HCT116 (cell line): ENCODE data around the gene MEFV. TPM values are rescaled to one million over a fixed set of nuclear protein-coding genes. Genes with fewer than 3 reads are reported as not detected.
A peak's percentile ranks its signal among the peaks of the same experiment; 100 is the strongest.

Experiments used
- ATAC-seq: fragments of 200-7000 bp; cut with Tn5 transposase; 2 replicates; pipeline ENCODE4 v1.9.1; 2020; ENCODE audit warnings: mild to moderate bottlenecking, moderate library complexity
- BruUV-seq: library from RNA; stranded (reverse); fragments of 400-500 nt; replicated peaks from 2 replicates; lab custom pipeline; 2021; lab: Mats Ljungman, UMichigan
- CTCF ChIA-PET: fragments of 300-600 bp; sonication (Branson Sonifier 250); formaldehyde crosslinking; loops from one replicate; lab custom pipeline; 2021; ENCODE audit warnings: antibody characterized with exemption; lab: Charles Lee
- POLR2A ChIA-PET: fragments of 300-600, 350-600 bp; sonication (Branson Sonifier 250); formaldehyde crosslinking; loops from one replicate; lab custom pipeline; 2021; ENCODE audit warnings: antibody characterized with exemption; lab: Charles Lee
- RAD21 ChIA-PET, 2 experiments: fragments of 300-600 bp; sonication (Branson Sonifier 250); formaldehyde crosslinking; loops; one replicate each; lab custom pipeline; 2023; ENCODE audit warnings: low total read pairs in 2 of 2; ENCODE audit not compliant: uncharacterized antibody in 2 of 2, unreplicated experiment in 2 of 2, low non-redundant PET in 1 of 2; lab: Charles Lee
- DNase-seq: peaks from one replicate; pipeline ENCODE4 v3.0.0-alpha.2; 2010; ENCODE audit warnings: low read depth, low spot score
- H2AFZ ChIP-seq: fragments of 200-600 bp; shearing (Covaris generic), sonication (generic); 2 replicates; pipeline ENCODE4 v1.6.1; 2017; ENCODE audit warnings: low read depth, mixed run types, mixed read lengths, antibody characterized with exemption, low read length; ENCODE audit not compliant: poor library complexity, severe bottlenecking
- H3K27ac ChIP-seq: 2 replicates; pipeline ENCODE4 v1.5.1; 2012; ENCODE audit warnings: low read depth, low read length
- H3K27me3 ChIP-seq: fragments of 200-600 bp; sonication (generic); 2 replicates; pipeline ENCODE4 v1.6.1; 2016; ENCODE audit warnings: mixed run types, low read length, mixed read lengths; ENCODE audit not compliant: insufficient read depth
- H3K36me3 ChIP-seq, 2 experiments: fragments of 200-500 bp in 1 of 2; fragments of 200-600 bp in 1 of 2; sonication (Bioruptor generic) in 1 of 2; sonication (generic) in 1 of 2; 2 replicates each; pipeline versions ENCODE4 v1.5.1 to v1.6.1; 2014 to 2016; ENCODE audit warnings: low read length in 2 of 2, inconsistent platforms in 1 of 2, mixed read lengths in 1 of 2, mixed run types in 1 of 2; ENCODE audit not compliant: insufficient read depth in 2 of 2, control insufficient read depth in 1 of 2
- H3K4me1 ChIP-seq, 2 experiments: fragments of 200-600 bp in 1 of 2; sonication (generic) in 1 of 2; 2 replicates each; pipeline versions ENCODE4 v1.5.1 to v1.6.1; 2012 to 2017; ENCODE audit warnings: low read length in 2 of 2, inconsistent platforms in 1 of 2, mild to moderate bottlenecking in 1 of 2, mixed read lengths in 1 of 2, mixed run types in 1 of 2, moderate library complexity in 1 of 2; ENCODE audit not compliant: insufficient read depth in 2 of 2, control insufficient read depth in 1 of 2
- H3K4me2 ChIP-seq: fragments of 200-600 bp; sonication (generic); 2 replicates; pipeline ENCODE4 v1.6.1; 2017; ENCODE audit warnings: mixed run types, low read length, mixed read lengths
- H3K4me3 ChIP-seq, 2 experiments: fragments of 200-600 bp in 1 of 2; sonication (generic) in 1 of 2; replicated peaks in 1 of 2; 2 replicates each; pipeline ENCODE4 v1.5.1; 2011 to 2016; ENCODE audit warnings: low read length in 2 of 2, control low read depth in 1 of 2, low read depth in 1 of 2, mild to moderate bottlenecking in 1 of 2, mixed read lengths in 1 of 2, mixed run types in 1 of 2
- H3K79me2 ChIP-seq: fragments of 200-600 bp; sonication (generic); 2 replicates; pipeline ENCODE4 v1.6.1; 2017; ENCODE audit warnings: mild to moderate bottlenecking, mixed run types, low read length, moderate library complexity, mixed read lengths; ENCODE audit not compliant: insufficient read depth
- H3K9ac ChIP-seq: fragments of 200-600 bp; sonication (generic); 2 replicates; pipeline ENCODE4 v1.6.1; 2016; ENCODE audit warnings: low read length, mixed read lengths
- H3K9me2 ChIP-seq: fragments of 200-600 bp; sonication (generic), shearing (Covaris generic); 2 replicates; pipeline ENCODE4 v1.6.1; 2017; ENCODE audit warnings: mixed run types, mild to moderate bottlenecking, moderate library complexity; ENCODE audit not compliant: insufficient read depth
- H3K9me3 ChIP-seq, 2 experiments: fragments of 200-500 bp in 1 of 2; fragments of 200-600 bp in 1 of 2; sonication (Bioruptor generic) in 1 of 2; sonication (generic) in 1 of 2; 2 replicates each; pipeline ENCODE4 v1.6.1; 2014 to 2017; ENCODE audit warnings: low read length in 2 of 2, mixed read lengths in 2 of 2, inconsistent platforms in 1 of 2, low read depth in 1 of 2, mild to moderate bottlenecking in 1 of 2, mixed run types in 1 of 2, moderate library complexity in 1 of 2; ENCODE audit not compliant: control insufficient read depth in 1 of 2, insufficient read depth in 1 of 2
- H4K20me1 ChIP-seq: fragments of 200-600 bp; sonication (generic), shearing (Covaris generic); 2 replicates; pipeline ENCODE4 v1.6.1; 2017; ENCODE audit warnings: mixed run types, mild to moderate bottlenecking, moderate library complexity; ENCODE audit not compliant: insufficient read depth
- CBX3 ChIP-seq: IDR thresholded peaks from 2 replicates; pipeline ENCODE4 v1.6.1; 2012; ENCODE audit warnings: low read depth
- ELF1 ChIP-seq: IDR thresholded peaks from 2 replicates; pipeline ENCODE4 v1.6.1; 2012; ENCODE audit warnings: low read depth, borderline replicate concordance
- FOSL1 ChIP-seq: IDR thresholded peaks from 2 replicates; pipeline ENCODE4 v1.6.1; 2012; ENCODE audit warnings: low read depth
- POLR2A ChIP-seq: IDR thresholded peaks from 2 replicates; pipeline ENCODE4 v1.7.0; 2011; ENCODE audit warnings: borderline replicate concordance; ENCODE audit not compliant: insufficient read depth, insufficient read length; ENCODE audit errors: extremely low read depth
- POLR2AphosphoS5 ChIP-seq: IDR thresholded peaks from 2 replicates; pipeline ENCODE4 v1.6.1; 2011; ENCODE audit warnings: mild to moderate bottlenecking, low read depth, low read length, moderate library complexity
- SIN3A ChIP-seq: IDR thresholded peaks from 2 replicates; pipeline ENCODE4 v1.6.1; 2012; ENCODE audit warnings: low read depth
- ZFX ChIP-seq: fragments of 450-650 bp; IDR thresholded peaks from 2 replicates; pipeline ENCODE4 v1.6.1; 2017
- ZNF274 ChIP-seq: fragments of 200-500 bp; sonication (Bioruptor generic); IDR thresholded peaks from 2 replicates; pipeline ENCODE4 v1.6.1; 2014; ENCODE audit warnings: mild to moderate bottlenecking, low read depth, low read length, inconsistent platforms
- intact Hi-C: fragments of 100-400 bp; cut with micrococcal nuclease; formaldehyde crosslinking; loops from 2 replicates; pipeline ENCODE4 v1.10.0; 2022
- total RNA-seq: library from RNA; stranded (reverse); gene quantifications from one replicate; pipeline ENCODE4 v1.2.1, GENCODE V29; 2021; ENCODE audit not compliant: unreplicated experiment
- TF ChIP-seq, protein P1 (sequence below): IDR thresholded peaks from 2 replicates; pipeline ENCODE4 v1.6.1; 2012
- TF ChIP-seq, protein P2 (sequence below): IDR thresholded peaks from 2 replicates; pipeline ENCODE4 v1.6.1; 2011; ENCODE audit warnings: mild to moderate bottlenecking, low read length, moderate library complexity; ENCODE audit not compliant: insufficient replicate concordance; ENCODE audit errors: extremely low read depth
- TF ChIP-seq, protein P3 (sequence below): IDR thresholded peaks from 2 replicates; pipeline ENCODE4 v1.6.1; 2012; ENCODE audit warnings: low read depth

MEFV gene
- total RNA-seq, 1 experiment from 2014 or later, result 0.15 TPM

DNA sequence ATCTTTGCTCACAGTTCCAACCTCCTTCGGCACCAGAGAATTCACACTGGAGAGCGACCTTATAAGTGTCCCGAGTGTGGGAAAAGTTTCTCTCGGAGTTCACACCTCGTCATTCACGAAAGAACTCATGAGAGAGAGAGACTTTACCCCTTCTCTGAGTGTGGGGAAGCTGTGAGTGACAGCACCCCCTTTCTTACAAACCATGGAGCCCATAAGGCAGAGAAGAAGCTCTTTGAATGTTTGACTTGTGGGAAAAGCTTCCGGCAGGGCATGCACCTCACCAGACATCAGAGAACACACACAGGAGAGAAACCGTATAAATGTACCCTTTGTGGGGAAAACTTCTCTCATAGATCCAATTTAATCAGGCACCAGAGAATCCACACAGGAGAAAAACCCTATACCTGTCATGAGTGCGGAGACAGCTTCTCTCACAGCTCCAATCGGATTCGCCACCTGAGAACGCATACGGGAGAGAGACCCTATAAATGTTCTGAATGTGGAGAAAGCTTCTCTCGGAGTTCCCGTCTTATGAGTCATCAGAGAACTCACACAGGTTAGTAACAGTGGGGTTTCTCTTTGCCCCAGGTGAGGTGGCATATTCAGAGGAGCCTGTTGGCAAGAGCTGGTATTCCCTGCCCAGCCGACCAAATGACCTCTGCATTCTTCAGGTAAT is 33.7 kb upstream of the MEFV start:
- Histone ChIP-seq H3K36me3 (peaks cover 25 to 75% of the 10 kb centered on the region in 2 experiments), H3K4me1 (no peaks in the 10 kb centered on the region), H3K9me3 (peaks cover 33 to 38% of the 10 kb centered on the region in 2 experiments; a peak in 3 of 4 replicates), H3K4me2 (no peak overlapping the region), H3K4me3 (no peak overlapping the region), H3K27me3 (no peaks in the 10 kb centered on the region), H3K9me2 (no peaks in the 10 kb centered on the region), H4K20me1 (no peaks in the 10 kb centered on the region), H3K27ac (no peak overlapping the region), H3K9ac (no peak overlapping the region), H3K79me2 (peaks cover 57% of the 10 kb centered on the region), H2AFZ (no peak overlapping the region)
- DNase-seq (no peak), ATAC-seq (no peak)
- intact Hi-C loops, result no loop called here
- TF ChIP-seq CBX3 (no peak), ZNF274 (peak; percentile 52)
- no TSS peak for BruUV-seq
- RAD21 ChIA-PET, result no interaction called here
- POLR2A ChIA-PET, result no interaction called here
- CTCF ChIA-PET, result no interaction called here

DNA sequence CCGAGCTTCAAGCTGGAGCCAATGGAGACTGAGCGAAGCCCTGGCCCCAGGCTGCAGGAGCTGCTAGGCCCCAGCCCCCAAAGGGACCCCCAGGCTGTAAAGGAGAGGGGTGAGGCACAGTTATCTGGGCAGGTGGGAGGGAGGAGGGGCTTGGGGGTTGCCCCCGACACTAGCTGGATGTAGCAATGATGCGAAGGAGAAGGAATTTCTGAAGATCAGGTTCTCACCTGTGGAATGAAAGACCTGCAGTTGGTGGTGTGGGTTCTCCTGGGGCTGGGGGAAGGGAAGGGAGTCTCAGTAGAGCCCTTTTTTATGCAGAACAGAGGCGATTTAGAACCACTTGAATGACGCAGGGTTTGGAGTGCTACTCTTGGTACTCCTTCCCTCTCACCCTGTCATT is 28.7 kb upstream of the MEFV start:
- H3K36me3 ChIP-seq, result peaks cover 18 to 50% of the 10 kb centered on the region in 2 experiments
- DNase-seq, result no peak
- TF ChIP-seq SIN3A (no peak), POLR2AphosphoS5 (no peak), ELF1 (no peak), POLR2A (no peak), FOSL1 (no peak), ZNF274 (no peak), ZFX (no peak)
- TF ChIP-seq, protein P1, sequence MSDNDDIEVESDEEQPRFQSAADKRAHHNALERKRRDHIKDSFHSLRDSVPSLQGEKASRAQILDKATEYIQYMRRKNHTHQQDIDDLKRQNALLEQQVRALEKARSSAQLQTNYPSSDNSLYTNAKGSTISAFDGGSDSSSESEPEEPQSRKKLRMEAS, result no peak
- TF ChIP-seq, protein P2, sequence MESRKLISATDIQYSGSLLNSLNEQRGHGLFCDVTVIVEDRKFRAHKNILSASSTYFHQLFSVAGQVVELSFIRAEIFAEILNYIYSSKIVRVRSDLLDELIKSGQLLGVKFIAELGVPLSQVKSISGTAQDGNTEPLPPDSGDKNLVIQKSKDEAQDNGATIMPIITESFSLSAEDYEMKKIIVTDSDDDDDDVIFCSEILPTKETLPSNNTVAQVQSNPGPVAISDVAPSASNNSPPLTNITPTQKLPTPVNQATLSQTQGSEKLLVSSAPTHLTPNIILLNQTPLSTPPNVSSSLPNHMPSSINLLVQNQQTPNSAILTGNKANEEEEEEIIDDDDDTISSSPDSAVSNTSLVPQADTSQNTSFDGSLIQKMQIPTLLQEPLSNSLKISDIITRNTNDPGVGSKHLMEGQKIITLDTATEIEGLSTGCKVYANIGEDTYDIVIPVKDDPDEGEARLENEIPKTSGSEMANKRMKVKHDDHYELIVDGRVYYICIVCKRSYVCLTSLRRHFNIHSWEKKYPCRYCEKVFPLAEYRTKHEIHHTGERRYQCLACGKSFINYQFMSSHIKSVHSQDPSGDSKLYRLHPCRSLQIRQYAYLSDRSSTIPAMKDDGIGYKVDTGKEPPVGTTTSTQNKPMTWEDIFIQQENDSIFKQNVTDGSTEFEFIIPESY, result no peak
- TF ChIP-seq, protein P3, sequence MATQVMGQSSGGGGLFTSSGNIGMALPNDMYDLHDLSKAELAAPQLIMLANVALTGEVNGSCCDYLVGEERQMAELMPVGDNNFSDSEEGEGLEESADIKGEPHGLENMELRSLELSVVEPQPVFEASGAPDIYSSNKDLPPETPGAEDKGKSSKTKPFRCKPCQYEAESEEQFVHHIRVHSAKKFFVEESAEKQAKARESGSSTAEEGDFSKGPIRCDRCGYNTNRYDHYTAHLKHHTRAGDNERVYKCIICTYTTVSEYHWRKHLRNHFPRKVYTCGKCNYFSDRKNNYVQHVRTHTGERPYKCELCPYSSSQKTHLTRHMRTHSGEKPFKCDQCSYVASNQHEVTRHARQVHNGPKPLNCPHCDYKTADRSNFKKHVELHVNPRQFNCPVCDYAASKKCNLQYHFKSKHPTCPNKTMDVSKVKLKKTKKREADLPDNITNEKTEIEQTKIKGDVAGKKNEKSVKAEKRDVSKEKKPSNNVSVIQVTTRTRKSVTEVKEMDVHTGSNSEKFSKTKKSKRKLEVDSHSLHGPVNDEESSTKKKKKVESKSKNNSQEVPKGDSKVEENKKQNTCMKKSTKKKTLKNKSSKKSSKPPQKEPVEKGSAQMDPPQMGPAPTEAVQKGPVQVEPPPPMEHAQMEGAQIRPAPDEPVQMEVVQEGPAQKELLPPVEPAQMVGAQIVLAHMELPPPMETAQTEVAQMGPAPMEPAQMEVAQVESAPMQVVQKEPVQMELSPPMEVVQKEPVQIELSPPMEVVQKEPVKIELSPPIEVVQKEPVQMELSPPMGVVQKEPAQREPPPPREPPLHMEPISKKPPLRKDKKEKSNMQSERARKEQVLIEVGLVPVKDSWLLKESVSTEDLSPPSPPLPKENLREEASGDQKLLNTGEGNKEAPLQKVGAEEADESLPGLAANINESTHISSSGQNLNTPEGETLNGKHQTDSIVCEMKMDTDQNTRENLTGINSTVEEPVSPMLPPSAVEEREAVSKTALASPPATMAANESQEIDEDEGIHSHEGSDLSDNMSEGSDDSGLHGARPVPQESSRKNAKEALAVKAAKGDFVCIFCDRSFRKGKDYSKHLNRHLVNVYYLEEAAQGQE, result no peak
- TF ChIP-seq, all 23 proteins: peak for 0
- BruUV-seq, result no TSS peak
- ChIA-PET RAD21 (no interaction called here), POLR2A (no interaction called here), CTCF (no interaction called here)
- Histone ChIP-seq H2AFZ (no peak overlapping the region), H4K20me1 (no peaks in the 10 kb centered on the region), H3K9me3 (peaks cover 14 to 20% of the 10 kb centered on the region in 2 experiments; a peak in 3 of 4 replicates), H3K79me2 (peaks cover 64% of the 10 kb centered on the region), H3K27me3 (no peaks in the 10 kb centered on the region), H3K9ac (no peak overlapping the region), H3K4me2 (peak overlapping the region; percentile 99; the same call in 1 of the 2 replicates), H3K4me1 (peaks cover 8 to 21% of the 10 kb centered on the region in 2 experiments; a peak in 2 of 4 replicates), H3K9me2 (no peaks in the 10 kb centered on the region), H3K4me3 (peak overlapping the region in 1 of 2 experiments; percentile 69; a peak in 2 of 4 replicates), H3K27ac (no peak overlapping the region)
- intact Hi-C loops, result no loop called here
- ATAC-seq, result no peak
